Right atrium auricular region (tissue), 2 donors: ENCODE data around the gene PFKM. TPM values are rescaled to one million over a fixed set of nuclear protein-coding genes. Genes with fewer than 3 reads are reported as not detected.

Experiments used
- DNase-seq: peaks from one replicate; pipeline ENCODE4 v3.0.0-alpha.2; 2019; ENCODE audit warnings: low spot score
- H3K27ac ChIP-seq, 2 donors: fragments of 200-600 bp; sonication (generic); 1 replicate in 1 of 2; 2 replicates in 1 of 2; pipeline ENCODE4 v1.5.1; 2016 to 2019
- H3K27me3 ChIP-seq, 2 donors: fragments of 200-600 bp; sonication (generic); one replicate each; pipeline versions ENCODE4 v1.5.1 to v1.6.0; 2017 to 2019
- H3K36me3 ChIP-seq: fragments of 200-600 bp; sonication (generic); one replicate; pipeline ENCODE4 v1.5.1; 2016
- H3K4me1 ChIP-seq, 2 donors: fragments of 200-600 bp; sonication (generic); one replicate each; pipeline versions ENCODE4 v1.5.1 to v1.6.0; 2017 to 2019
- H3K4me3 ChIP-seq, 2 donors: fragments of 200-600 bp; sonication (generic); 1 replicate in 1 of 2; 2 replicates in 1 of 2; pipeline ENCODE4 v1.5.1; 2017 to 2019; ENCODE audit warnings: mild to moderate bottlenecking in 1 of 2, moderate library complexity in 1 of 2
- H3K9me3 ChIP-seq, 2 donors: fragments of 200-600 bp; sonication (generic); one replicate each; pipeline ENCODE4 v1.5.1; 2019
- total RNA-seq, 2 donors: library from RNA; depleted of rRNA; stranded (reverse); fragments of >200 nt; gene quantifications; one replicate each; pipeline ENCODE4 v1.1.0, GENCODE V29; 2016
- TF ChIP-seq, protein P1 (sequence below), 2 donors: fragments of 200-600 bp; sonication (generic); IDR thresholded peaks; one replicate each; pipeline ENCODE4 v1.5.1; 2019; ENCODE audit warnings: antibody characterized with exemption in 2 of 2

PFKM gene
- total RNA-seq, 2 donors from 2014 or later = 111 to 193 TPM

- no peaks in the 10 kb centered on the region for H3K9me3 ChIP-seq
- TF ChIP-seq, protein P1, sequence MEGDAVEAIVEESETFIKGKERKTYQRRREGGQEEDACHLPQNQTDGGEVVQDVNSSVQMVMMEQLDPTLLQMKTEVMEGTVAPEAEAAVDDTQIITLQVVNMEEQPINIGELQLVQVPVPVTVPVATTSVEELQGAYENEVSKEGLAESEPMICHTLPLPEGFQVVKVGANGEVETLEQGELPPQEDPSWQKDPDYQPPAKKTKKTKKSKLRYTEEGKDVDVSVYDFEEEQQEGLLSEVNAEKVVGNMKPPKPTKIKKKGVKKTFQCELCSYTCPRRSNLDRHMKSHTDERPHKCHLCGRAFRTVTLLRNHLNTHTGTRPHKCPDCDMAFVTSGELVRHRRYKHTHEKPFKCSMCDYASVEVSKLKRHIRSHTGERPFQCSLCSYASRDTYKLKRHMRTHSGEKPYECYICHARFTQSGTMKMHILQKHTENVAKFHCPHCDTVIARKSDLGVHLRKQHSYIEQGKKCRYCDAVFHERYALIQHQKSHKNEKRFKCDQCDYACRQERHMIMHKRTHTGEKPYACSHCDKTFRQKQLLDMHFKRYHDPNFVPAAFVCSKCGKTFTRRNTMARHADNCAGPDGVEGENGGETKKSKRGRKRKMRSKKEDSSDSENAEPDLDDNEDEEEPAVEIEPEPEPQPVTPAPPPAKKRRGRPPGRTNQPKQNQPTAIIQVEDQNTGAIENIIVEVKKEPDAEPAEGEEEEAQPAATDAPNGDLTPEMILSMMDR (IDR thresholded peaks at IDR 0.05) = no peak
- peaks cover 89% of the 10 kb centered on the region for H3K36me3 ChIP-seq
- no peaks in the 10 kb centered on the region for H3K27me3 ChIP-seq
- H3K4me3 ChIP-seq = no peak overlapping the region
- peaks cover 0 to 15% of the 10 kb centered on the region in 2 donors for H3K4me1 ChIP-seq
- no peak overlapping the region for H3K27ac ChIP-seq
- DNase-seq = no peak
Observed at GRCh38 chr12:48131517-48131916, 12.4 kb downstream of the PFKM start.

DNA sequence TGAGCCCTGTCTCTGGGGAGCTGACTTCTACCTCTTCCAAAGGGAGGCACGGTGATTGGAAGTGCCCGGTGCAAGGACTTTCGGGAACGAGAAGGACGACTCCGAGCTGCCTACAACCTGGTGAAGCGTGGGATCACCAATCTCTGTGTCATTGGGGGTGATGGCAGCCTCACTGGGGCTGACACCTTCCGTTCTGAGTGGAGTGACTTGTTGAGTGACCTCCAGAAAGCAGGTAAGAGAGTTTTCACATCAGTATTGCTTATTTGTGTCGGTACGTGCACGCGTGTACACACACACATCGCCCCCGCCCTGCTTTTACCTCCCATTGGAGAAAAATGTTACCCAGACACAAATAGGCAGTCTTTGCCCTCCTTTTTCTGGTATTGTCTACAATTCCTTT is 13.7 kb downstream of the PFKM start:
- H3K4me3 ChIP-seq = no peak overlapping the region
- H3K4me1 ChIP-seq = peaks cover 0 to 4% of the 10 kb centered on the region in 2 donors
- TF ChIP-seq, protein P1 (IDR thresholded peaks at IDR 0.05) = no peak
- DNase-seq = no peak
- H3K36me3 ChIP-seq = peaks cover 91% of the 10 kb centered on the region
- no peaks in the 10 kb centered on the region for H3K9me3 ChIP-seq
- no peak overlapping the region for H3K27ac ChIP-seq
- H3K27me3 ChIP-seq = no peaks in the 10 kb centered on the region

DNA sequence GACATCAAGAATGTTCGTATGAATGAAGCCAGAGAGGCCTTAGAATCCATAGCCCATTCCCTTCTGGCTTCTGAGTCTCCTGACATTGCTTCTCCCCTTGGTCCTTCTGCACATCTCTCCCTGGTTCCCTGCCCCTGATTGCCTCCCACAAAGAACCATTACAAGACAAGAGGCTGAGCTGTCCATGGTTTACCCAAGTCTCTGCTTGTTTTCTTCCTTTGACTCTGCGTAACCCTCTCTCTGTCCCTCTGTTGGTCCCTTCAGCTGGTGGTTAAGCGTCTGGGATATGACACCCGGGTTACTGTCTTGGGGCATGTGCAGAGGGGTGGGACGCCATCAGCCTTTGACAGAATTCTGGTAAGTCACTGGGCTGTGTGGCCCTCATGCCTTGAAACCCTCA is 15.9 kb downstream of the PFKM start:
- H3K27ac ChIP-seq = no peak overlapping the region
- H3K4me1 ChIP-seq = no peaks in the 10 kb centered on the region
- peaks cover 98% of the 10 kb centered on the region for H3K36me3 ChIP-seq
- DNase-seq = no peak
- H3K27me3 ChIP-seq = no peaks in the 10 kb centered on the region
- no peaks in the 10 kb centered on the region for H3K9me3 ChIP-seq
- TF ChIP-seq, protein P1 (IDR thresholded peaks at IDR 0.05) = no peak
- H3K4me3 ChIP-seq = no peak overlapping the region

GRCh38 chr12:48142818-48143674 is 23.9 kb downstream of the PFKM start:
- peaks cover 88% of the 10 kb centered on the region for H3K36me3 ChIP-seq
- TF ChIP-seq, protein P1 (IDR thresholded peaks at IDR 0.05) = no peak
- DNase-seq = no peak
- no peak overlapping the region for H3K27ac ChIP-seq
- no peaks in the 10 kb centered on the region for H3K9me3 ChIP-seq
- H3K4me1 ChIP-seq = peaks cover 0 to 28% of the 10 kb centered on the region in 2 donors
- no peak overlapping the region for H3K4me3 ChIP-seq
- H3K27me3 ChIP-seq = no peaks in the 10 kb centered on the region

GRCh38 chr12:48143898-48144297 is 24.7 kb downstream of the PFKM start:
- DNase-seq = no peak
- TF ChIP-seq, protein P1 (IDR thresholded peaks at IDR 0.05) = no peak
- Histone ChIP-seq H3K4me3 (no peak overlapping the region), H3K9me3 (no peaks in the 10 kb centered on the region), H3K27me3 (no peaks in the 10 kb centered on the region), H3K4me1 (peaks cover 0 to 32% of the 10 kb centered on the region in 2 donors), H3K36me3 (peaks cover 88% of the 10 kb centered on the region), H3K27ac (no peak overlapping the region)
